ENCODE results near the gene MAD1L1.

MAD1L1 gene

GRCh38 chr7:2257651-2258050, 24.9 kb upstream of the MAD1L1 start:
- no peak for DNase-seq

- no peak for DNase-seq
Observed at GRCh38 chr7:2257046-2257551, 24.4 kb upstream of the MAD1L1 start.

DNA sequence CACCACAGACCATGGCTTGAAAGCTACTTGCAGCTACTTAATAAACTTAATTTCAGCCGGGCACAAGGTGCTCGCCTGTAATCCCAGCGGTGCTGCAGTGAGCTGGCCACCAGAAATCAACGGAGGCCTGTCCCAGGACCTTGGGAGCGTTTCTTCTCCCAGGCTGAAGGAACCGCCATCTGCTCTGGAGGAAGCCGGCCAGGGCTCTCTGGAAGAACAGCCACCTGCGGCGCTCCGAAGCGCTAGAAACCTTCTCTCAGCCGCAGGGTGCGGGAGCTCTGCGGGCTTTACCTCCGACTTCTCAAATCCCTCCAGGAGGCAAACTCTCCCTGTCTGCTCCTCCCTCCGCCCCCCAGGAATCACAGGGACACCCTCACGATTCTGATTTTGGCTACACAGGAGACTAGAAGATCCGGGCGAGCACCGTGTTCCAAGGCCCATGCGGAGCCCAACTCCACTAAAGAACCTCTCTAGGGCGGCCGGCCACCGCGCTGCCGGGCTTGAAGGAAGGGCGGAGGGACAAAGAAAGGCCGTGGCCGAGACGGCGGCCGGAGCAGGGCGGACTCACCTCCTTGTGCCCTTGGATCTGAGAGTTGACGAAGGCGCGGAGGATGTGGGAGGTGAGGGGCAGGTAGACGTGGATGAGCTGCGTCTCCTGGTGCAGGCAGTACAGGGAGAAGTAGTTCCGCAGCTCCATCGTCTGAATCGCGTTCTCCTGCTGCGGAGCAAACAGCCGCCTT, 23.7 kb upstream of the MAD1L1 start:
- no peak for DNase-seq

- no peak for DNase-seq
Observed at GRCh38 chr7:2255145-2256139, 22.7 kb upstream of the MAD1L1 start.

- DNase-seq, result no peak
Observed at GRCh38 chr7:2254429-2255144, 21.8 kb upstream of the MAD1L1 start.

- no peak for DNase-seq
Observed at GRCh38 chr7:2253525-2254244, 20.9 kb upstream of the MAD1L1 start.

DNA sequence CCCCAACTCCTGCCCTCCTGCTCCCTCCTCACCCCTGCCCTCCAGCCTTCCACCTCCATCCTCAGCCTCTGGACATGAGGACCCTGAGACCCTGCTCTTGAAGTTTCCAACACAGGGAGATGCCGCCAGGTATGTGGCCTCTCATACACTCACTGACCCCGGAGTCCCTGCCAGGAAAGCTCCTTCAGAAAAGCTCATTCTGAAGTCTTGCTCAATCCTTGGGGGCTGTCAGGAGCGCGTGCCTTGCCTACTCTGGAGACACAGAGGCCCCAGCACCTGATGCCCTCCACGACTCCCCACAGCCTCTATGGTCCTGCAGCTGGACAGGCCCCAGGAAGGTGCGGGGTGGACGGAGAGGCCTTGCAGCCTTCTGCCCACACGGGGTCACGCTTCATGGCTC, 20.3 kb upstream of the MAD1L1 start:
- DNase-seq, result no peak

DNA sequence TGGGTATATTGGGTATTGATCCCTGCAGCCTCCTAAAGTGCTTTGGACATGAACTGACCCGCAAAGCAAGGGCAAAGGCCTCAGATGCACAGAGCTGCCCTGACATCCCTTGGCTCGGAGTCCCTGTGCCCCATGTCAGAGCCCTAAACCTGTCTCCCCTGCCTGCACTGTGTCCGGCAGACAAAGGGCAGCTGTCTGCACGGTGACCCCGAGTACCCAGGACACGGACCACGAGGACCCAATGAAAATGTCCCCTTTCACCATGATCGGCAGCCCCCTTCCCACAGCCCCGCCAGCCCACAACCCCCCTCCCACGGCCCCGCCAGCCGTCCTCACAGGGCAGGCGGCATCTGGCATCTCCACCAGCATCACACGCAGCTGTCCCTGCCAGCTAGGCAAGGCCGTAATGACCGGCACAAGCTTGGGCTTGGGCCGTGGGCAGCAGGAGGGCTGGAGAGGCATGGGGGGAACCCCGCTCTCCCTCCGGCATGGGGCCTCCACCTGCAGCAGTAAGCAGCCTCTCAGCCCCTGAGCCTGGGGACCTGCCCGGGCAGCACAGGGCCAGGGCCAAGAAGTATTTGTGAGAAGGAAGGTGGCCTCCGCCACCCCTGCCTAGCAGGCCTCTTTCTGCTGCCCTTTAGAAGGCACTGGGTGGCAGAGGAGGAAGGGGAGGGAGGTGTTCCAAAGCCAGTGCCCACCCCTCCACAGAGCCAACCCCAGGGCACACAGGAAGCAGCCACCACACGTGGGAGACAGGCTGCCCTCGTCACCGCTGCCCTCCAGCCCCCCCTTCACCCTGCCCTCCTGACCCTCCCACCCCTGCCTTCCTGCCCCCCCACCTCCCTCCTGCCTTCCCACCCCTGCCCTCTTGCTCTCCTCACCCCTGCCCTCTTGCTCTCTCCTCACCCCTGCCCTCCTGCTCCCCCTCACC, 19.4 kb upstream of the MAD1L1 start:
- peak; percentile 67 for DNase-seq

DNA sequence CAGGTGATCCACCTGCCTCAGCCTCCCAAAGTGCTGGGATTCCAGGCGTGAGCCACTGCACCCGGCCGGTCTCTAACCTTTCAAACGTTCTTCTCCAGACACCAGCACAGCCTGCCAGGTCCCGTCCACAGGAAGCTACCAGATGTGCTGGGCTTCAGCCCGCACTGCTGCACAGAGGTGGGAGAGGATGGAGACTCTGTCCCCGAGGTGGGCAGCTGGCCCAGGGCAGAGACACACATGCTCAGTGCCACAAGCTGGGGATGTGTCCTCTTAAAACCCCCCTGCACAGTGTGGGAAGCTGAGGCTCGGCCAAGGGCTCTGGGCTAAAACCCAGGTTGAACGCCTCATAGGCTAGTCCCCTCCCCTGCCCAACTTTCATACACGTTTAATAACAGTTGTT, 18.6 kb upstream of the MAD1L1 start:
- DNase-seq, result no peak

DNA sequence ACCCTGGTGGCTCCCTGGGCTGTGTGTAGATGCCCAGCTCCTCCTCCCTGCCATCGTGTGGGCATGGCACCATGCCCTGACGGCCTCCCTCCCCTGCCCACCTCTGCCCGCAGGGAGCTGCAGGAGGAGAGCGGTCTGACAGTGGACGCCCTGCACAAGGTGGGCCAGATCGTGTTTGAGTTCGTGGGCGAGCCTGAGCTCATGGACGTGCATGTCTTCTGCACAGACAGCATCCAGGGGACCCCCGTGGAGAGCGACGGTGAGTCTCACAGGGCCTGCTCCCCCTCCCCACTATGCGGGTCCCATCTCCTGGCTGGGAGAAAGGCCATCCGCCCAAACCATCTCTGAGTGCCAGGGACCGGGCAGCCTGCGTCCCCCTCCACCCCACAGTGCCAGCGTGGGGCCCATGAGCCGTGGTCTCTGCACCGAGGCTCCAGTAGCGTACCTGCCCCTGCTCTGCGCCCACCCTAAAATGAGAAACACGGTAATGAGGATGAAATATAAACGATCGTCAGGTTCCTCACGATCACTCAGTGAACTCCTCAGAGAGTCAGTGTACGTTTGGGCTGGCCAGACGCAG, 17.1 kb upstream of the MAD1L1 start:
- no peak for DNase-seq

GRCh38 chr7:2248984-2249694, 16.4 kb upstream of the MAD1L1 start:
- DNase-seq, result peak; percentile 92

DNA sequence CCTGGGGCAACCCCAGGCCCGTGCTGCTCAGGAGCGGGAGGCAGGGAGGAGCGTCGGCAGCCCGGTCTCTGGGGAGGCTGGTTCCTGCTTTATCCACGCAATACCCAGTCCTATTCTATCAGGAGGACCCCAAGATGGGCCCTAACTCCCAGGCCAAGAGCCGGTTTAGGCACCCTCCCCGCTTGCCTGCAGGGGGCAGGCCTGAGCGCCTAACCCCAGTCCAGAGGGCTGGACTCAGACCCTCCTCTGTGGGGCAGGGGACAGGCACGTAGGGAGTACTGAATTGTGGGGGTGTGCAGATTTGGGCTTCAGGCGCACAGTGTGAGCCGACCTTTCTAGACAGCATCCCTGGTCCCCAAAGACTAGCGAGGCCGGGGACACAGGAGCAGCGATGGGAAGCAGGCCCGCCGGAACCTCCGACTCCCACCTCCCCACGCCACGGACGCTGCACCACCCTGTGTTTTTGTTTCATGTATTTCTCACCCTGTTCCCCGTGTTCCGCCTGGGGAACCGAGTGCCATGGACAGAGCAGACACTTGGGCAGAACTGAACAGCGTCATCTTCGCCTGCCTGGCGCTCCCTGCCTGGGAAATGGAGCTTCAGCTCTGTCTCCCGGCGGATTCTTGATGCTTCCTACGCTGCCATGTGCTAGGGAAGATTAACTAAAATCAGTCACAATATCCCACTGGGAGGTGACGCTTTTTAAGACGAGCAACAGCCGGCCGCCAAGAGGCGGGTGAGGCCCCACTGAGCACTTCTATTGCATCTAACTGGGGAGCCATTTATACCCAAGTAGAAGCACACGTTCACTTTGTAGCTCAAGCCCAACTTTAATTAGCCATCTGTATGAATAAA, 14.6 kb upstream of the MAD1L1 start:
- DNase-seq, result peak; percentile 56

DNA sequence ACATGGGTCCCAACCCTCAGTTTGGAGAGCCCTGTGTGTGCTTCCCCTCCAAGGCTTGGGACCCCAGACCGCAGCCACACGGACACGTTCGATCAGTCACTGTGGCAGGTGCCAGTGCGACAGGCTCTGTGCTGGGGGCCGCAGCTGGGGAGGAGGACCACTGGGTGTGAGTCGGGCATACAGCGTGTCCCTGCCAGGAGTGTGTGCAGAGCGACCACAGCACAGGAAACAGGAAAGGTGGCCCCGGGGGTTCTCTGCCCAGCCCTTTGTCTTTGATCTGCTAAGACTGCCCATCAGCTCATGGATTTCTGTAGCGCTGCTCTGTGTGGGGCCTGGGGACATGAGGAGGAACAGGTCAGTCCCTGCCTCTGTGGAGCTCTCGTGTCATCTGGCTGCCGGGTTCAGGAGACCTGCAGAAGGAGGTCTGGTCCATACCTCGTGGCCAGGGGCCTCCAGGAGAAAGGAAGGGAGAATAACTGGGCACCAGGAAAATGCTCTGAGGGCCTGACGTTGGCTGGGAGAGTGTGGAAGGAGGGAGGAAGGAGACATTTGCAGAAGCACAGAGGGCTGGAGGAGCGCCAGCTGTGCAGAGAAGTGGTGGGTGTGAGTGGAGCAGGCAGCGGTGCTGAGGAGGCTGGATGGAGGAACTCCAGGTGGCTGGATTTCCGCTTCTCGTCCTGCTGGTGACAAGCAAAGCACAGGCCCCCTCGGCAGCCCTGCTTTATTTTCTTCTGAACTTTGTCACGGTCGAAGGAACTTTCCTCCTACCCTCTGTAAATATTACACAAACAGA, 13.3 kb upstream of the MAD1L1 start:
- DNase-seq, result peak; percentile 68

- no peak for DNase-seq
Observed at GRCh38 chr7:2244404-2244995, 11.8 kb upstream of the MAD1L1 start.

- peak; percentile 26 for DNase-seq
Observed at GRCh38 chr7:2243458-2243857, 10.7 kb upstream of the MAD1L1 start.

GRCh38 chr7:2242541-2243429, 10.0 kb upstream of the MAD1L1 start:
- DNase-seq, result peak; percentile 69
